Fibroblast of villous mesenchyme (primary cell): ENCODE measurements around the gene TYRO3. TPM values are rescaled to one million over a fixed set of nuclear protein-coding genes. Genes with fewer than 3 reads are reported as not detected.
A peak's percentile ranks its signal among the peaks of the same experiment; 100 is the strongest.

Source experiments
- DNase-seq: peaks from one replicate; pipeline ENCODE4 v3.0.0-alpha.2; 2010; ENCODE audit warnings: low read depth
- H3K4me3 ChIP-seq: 2 replicates; pipeline ENCODE4 v1.5.1; 2011; ENCODE audit warnings: low read depth, mild to moderate bottlenecking, low read length
- total RNA-seq: library from RNA; depleted of rRNA; stranded (reverse); fragments of >200 nt; gene quantifications from 2 replicates; pipeline ENCODE4 v1.2.3, GENCODE V29; 2012
- TF ChIP-seq, protein P1 (sequence below): IDR thresholded peaks from 2 replicates; pipeline ENCODE4 v1.5.1; 2012; ENCODE audit warnings: low read depth, mild to moderate bottlenecking, low read length; ENCODE audit not compliant: insufficient read depth

The TYRO3 gene
- total RNA-seq, 1 donor, result 13.8 TPM

DNA sequence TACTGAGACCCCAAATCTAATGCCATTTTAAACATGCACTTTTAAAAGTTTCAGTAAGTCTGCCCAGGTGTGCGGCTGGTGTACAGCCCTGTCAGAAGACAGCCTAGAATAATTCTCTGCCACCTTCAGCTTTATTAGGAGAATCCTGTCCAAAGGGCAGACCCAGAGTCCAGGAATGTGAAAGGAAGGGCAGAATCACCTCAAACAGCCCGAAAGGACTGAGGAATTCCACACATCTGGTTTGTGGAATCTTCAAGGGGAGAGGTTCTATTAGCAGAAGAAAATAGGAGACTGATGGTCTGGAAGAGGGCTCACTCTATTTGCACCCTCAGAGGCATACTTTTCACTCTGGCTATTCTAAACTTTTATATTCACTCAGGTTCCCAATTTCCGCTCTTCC lies 46.6 kb downstream of the TYRO3 start:
- no peak overlapping the region for H3K4me3 ChIP-seq
- TF ChIP-seq, protein P1, sequence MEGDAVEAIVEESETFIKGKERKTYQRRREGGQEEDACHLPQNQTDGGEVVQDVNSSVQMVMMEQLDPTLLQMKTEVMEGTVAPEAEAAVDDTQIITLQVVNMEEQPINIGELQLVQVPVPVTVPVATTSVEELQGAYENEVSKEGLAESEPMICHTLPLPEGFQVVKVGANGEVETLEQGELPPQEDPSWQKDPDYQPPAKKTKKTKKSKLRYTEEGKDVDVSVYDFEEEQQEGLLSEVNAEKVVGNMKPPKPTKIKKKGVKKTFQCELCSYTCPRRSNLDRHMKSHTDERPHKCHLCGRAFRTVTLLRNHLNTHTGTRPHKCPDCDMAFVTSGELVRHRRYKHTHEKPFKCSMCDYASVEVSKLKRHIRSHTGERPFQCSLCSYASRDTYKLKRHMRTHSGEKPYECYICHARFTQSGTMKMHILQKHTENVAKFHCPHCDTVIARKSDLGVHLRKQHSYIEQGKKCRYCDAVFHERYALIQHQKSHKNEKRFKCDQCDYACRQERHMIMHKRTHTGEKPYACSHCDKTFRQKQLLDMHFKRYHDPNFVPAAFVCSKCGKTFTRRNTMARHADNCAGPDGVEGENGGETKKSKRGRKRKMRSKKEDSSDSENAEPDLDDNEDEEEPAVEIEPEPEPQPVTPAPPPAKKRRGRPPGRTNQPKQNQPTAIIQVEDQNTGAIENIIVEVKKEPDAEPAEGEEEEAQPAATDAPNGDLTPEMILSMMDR, result no peak
- DNase-seq, result no peak

DNA sequence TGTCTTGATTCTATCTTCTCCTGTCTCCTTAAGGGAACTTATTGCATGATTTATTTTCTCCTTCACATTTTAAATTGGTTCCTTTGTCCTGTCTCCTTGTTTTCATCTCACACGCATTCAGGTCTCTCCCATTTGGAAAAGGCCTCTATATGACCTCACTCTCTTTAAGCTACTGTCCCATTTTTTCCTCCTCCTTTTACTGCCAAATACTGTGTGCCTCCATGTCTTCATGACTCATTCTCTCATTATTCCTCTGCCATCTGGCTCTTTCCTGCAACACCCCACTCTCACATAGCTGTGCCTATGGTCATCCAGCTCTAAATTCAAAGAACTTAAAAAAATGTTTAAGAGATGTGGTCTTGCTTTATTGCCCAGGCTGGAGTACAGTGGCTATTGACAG lies 48.0 kb downstream of the TYRO3 start:
- DNase-seq, result peak; percentile 80
- TF ChIP-seq, protein P1, result no peak
- H3K4me3 ChIP-seq, result no peak overlapping the region

- H3K4me3 ChIP-seq, result no peak overlapping the region
- peak; percentile 41 for DNase-seq
- TF ChIP-seq, protein P1, result no peak
Observed at GRCh38 chr15:41609123-41609522, 50.1 kb downstream of the TYRO3 start.

- TF ChIP-seq, protein P1, result no peak
- no peak overlapping the region for H3K4me3 ChIP-seq
Observed at GRCh38 chr15:41610048-41610447, 51.0 kb downstream of the TYRO3 start.

GRCh38 chr15:41620536-41621199 lies 61.7 kb downstream of the TYRO3 start:
- DNase-seq, result no peak
- peak overlapping the region; percentile 64 for H3K4me3 ChIP-seq
- TF ChIP-seq, protein P1, result no peak

More at GRCh38 chr15:41610048-41610447, 51.0 kb downstream of the TYRO3 start:
- DNase-seq, result no peak

- peak; percentile 84 for DNase-seq
- peak overlapping the region; percentile 64 for H3K4me3 ChIP-seq
- TF ChIP-seq, protein P1, result no peak
Observed at GRCh38 chr15:41621200-41622193, 62.5 kb downstream of the TYRO3 start.
